ENCODE results near the gene HIPK4.
"Not testable (repeated sequence)": the region's sequence is repeated elsewhere in the genome, so short reads cannot be mapped to it uniquely, and the experiment has no call there.

Gene HIPK4, protein sequence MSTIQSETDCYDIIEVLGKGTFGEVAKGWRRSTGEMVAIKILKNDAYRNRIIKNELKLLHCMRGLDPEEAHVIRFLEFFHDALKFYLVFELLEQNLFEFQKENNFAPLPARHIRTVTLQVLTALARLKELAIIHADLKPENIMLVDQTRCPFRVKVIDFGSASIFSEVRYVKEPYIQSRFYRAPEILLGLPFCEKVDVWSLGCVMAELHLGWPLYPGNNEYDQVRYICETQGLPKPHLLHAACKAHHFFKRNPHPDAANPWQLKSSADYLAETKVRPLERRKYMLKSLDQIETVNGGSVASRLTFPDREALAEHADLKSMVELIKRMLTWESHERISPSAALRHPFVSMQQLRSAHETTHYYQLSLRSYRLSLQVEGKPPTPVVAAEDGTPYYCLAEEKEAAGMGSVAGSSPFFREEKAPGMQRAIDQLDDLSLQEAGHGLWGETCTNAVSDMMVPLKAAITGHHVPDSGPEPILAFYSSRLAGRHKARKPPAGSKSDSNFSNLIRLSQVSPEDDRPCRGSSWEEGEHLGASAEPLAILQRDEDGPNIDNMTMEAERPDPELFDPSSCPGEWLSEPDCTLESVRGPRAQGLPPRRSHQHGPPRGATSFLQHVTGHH

DNA sequence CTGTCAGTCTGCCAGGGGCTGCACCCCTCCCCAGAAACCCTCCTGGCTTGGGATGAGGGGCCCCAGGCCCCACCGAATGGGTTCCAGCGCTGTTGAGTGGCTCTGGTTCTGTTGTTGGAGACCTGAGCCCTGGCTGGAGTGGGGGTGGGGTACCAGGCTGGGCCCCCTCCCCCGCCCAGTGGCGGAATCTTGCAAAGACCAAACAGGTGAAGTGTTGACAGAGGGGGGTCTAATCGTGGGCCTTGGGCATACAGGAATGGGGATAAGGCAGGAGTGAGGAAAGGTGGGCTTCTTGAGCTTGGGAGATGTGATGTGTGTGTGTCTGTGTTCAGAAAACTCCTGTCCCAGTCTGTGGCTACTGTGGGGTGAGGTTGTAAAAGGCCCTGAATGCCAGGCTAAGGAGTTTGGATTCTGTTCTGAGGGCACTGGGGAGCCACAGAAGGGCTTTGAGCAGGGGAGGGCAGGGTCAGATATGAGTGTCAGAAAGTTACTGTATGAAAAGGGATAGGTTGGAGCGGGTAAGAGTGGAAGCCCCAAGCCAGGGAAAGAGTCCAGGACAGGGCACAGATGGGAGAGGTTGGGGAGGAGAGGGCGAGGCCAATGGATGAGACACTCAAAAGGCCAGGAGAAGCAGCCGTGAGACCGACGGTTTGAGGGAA, at the start of gene HIPK4:
Gene HIPK4, minus strand, starts transcription at position 98 of the 659 bp plus-strand sequence. CDS start 279 bp downstream, outside the sequence.
- in situ Hi-C loops (cut with MboI; ENCODE audit: low sequenced_read_pairs), result no loop called here

DNA sequence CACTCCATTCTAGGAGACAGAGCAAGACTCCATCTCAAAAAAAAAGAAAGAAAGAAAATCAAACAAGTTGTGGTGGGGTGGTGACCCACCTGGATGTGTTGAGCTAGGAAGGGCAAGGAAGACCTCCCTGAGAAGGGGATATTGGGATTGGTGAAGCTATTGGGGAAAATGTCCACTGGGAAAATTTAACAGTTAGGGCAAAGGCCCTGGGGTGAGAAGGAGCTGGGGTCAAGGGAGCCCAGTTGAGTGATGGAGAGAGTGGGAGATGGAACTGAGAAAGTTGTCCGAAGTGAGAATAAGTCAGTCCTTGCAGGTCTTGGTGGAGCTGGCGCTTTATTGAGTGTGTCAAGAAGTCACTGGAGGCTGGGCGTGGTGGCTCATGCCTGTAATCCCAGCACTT, 48.3 kb upstream of the HIPK4 start:
- in situ Hi-C loops (cut with MboI; ENCODE audit: low sequenced_read_pairs), result no loop called here

DNA sequence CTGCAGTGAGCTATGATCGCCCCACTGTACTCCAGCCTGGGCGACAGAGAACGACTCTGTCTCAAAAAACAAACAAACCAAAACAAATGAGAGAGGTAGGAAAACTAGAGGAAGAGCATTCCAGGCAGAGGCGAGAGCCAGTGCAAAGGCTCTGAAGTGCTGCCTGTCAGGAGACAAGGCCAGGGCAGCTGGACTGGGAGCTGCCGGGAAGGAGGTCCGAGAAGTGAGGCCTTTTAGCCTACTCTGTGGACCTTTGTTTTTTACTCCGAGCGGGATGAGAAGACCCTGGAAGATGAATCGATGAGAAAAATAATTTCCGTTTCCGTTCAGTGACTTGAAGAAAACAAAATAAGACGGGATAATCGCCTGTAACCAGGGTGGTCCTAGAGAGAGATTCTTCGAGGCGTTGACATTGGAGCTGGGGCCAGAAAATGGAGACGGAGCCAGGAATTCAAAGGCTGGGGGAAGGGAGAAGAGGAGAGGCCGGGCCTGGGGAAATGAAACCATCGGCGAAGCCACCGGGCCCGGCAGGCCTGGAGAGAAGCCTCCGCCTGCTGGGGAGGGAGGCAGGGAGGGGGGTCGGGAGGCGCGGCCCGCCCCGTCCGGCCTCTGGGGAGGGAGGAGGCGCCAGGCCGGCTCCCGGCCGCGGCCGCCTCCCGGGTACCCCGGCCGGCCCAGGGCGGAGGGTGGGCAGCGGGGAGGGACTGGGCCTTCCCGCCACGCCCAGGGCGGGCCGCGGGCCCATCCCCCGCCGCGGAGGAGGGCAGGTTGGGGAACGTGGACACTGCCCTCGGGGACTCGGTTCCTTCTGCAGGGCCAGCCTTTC, 43.6 kb upstream of the HIPK4 start:
- in situ Hi-C loops (cut with MboI; ENCODE audit: low sequenced_read_pairs), result no loop called here

DNA sequence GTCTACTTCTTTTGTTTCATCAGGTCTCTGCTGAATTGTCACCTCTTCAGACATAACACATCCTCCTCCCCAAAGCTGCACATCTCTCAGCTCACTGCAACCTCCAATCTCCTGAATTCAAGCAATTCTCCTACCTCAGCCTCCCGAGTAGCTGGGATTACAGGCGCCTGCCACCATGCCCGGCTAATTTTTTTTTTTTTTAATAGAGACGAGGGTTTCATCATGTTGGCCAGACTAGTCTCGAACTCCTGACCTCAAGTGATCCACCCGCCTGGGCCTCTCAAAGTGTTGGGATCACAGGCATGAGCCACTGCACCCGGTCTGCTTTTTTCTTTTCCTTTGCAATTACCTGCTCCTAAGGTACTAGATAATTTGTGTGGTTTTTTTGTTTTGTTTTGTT, 42.8 kb upstream of the HIPK4 start:
- in situ Hi-C loops (cut with MboI; ENCODE audit: low sequenced_read_pairs), result not testable (repeated sequence)

DNA sequence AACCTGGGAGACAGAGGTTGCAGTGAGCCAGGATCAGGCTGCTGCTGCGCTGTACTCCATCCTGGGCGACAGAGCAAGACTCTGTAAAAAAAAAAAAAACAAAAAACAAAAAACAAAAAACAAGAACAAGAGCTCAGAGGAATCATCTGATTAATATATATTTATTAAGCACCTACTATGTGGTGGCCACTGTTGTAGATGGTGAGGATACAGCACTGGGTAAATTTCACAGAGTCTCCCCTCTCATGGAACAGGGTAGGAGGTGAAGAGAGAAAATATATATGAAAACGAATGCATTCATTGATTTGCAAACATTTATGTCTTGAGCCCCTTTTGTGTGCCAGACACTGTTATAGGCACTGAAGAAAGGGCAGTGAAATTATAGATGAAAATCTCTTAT, 41.7 kb upstream of the HIPK4 start:
- in situ Hi-C loops (cut with MboI; ENCODE audit: low sequenced_read_pairs), result no loop called here

DNA sequence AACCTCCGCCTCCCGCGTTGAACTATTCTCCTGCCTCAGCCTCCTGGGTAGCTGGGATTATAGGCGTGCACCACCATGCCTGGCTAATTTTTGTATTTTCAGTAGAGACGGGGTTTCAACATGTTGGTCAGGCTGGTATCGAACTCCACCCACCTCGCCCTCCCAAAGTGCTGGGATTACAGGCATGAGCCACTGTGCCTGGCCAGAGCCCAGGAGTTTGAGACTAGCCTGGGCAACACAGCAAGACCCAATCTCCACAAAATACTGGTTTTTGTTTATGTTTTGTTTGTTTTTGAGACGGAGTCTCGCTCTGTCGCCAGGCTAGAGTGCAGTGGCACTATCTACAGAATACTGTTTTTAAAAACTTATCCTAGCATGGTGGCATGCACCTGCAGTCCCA, 40.3 kb upstream of the HIPK4 start:
- in situ Hi-C loops (cut with MboI; ENCODE audit: low sequenced_read_pairs), result not testable (repeated sequence)

DNA sequence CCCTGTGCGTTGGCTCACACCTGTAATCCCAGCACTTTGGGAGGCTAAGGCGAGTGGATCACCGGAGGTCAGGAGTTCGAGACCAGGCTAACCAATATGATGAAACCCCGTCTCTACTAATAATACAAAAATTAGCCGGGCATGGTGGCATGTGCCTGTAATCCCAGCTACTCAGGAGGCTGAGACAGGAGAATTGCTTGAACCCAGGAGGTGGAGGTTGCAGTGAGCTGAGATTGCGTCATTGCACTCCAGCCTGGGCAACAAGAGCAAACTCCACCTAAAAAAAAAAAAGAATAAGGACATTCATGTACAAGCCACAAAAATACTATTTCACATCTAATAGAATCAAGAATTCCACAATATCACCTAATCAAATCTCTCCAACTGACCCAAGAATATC, 38.2 kb upstream of the HIPK4 start:
- in situ Hi-C loops (cut with MboI; ENCODE audit: low sequenced_read_pairs), result not testable (repeated sequence)

DNA sequence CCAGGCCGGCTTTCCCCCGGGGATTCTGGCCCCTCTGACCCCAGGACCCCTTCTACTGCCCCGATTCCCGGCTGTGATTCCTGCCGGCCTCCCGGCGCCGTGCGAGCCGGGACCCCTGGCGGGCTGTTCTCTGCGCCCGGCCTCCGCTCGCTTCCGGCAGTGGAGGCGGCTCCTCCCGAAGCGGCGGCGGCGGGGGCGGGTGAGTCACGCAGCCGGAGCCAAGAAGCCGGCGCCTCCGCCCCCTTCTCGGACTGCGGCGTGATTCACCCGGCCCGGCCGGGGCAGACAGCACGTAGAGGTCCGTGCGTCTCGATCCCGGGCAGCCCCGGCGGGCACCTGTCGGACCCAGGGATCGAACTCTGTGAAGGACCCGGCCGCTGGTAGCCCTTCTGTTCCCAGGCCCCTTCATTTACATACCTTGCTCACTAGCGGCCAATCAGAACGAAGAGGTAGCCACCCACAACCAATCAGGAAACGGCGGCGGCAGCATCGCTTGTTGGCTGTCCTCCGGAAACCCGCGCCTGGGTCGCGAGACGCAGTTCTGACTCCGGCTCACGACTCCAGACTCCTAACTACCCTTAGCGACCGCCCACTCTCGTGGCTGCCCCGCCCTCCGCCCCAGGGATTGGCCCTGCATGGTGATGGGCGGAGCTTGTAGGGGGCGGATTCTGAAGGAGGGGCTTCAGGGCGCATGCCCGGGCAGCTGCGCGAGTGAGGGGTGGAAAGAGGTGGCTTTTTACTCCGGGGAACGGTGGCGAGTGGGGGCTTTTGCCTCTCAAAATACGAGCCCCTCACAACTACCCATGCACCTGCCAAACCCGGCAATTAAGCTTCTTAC, 35.7 kb upstream of the HIPK4 start, which contains the start of gene SERTAD1:
Gene SERTAD1, minus strand, starts transcription at position 543 of the 838 bp plus-strand sequence. CDS start 2,446 bp downstream, outside the sequence.
- in situ Hi-C loops (cut with MboI; ENCODE audit: low sequenced_read_pairs), result no loop called here

DNA sequence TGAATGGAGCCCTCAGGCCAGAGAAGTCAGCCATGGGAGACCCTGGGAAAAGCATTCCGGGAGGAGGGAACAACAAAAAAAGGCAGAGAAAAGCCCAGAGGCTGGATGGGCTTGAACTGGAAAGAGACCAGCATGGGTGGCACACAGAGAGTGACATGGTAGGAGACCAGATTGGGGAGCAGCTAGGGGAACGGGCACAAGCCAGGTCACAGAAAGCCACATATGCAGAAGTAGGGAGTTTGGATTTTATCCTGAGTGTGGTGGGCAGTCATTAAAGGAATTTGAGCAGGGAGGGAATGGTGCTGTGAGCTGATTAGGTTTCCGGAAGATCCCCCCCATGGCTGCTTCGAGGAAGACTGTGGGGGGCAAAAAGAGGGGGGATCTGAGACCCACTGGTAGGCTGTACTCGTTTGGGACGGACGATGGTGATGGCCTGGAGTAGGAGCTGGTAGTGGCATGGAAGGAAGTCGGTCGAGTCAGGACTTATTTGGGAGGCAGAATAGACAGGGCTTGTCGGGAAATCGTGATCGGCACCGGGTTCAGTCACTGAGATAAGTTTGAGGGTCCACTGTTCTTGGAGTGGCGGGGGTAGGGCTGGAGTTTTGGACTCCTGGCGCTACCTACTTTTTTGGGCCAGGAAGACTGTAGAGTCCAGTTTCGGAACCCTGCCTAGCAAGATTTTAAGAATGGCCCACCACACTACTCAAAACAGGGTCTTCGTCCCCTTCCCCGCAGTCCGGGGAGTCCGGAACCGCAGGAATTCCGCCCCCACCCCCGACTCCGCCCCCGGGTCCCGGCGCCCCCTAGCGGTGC, 34.9 kb upstream of the HIPK4 start:
- in situ Hi-C loops (cut with MboI; ENCODE audit: low sequenced_read_pairs), result no loop called here

DNA sequence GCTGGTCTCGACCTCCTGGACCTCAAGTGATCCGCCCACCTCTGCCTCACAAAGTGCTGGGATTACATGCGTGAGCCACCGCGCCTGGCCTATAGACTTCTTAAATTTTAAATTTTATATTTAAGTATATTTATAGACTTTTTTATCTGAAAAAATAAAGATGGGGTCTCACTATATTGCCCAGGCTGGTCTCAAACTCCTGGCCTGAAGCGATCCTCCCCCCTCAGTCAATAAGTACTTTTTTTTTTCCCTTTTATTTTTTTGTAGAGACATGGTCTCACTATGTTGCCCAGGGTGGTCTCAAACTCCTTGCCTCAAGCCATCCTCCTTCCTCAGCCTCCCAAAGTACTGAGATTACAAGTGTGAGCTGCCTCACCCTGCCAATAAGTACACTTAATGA, 34.0 kb upstream of the HIPK4 start:
- in situ Hi-C loops (cut with MboI; ENCODE audit: low sequenced_read_pairs), result no loop called here

DNA sequence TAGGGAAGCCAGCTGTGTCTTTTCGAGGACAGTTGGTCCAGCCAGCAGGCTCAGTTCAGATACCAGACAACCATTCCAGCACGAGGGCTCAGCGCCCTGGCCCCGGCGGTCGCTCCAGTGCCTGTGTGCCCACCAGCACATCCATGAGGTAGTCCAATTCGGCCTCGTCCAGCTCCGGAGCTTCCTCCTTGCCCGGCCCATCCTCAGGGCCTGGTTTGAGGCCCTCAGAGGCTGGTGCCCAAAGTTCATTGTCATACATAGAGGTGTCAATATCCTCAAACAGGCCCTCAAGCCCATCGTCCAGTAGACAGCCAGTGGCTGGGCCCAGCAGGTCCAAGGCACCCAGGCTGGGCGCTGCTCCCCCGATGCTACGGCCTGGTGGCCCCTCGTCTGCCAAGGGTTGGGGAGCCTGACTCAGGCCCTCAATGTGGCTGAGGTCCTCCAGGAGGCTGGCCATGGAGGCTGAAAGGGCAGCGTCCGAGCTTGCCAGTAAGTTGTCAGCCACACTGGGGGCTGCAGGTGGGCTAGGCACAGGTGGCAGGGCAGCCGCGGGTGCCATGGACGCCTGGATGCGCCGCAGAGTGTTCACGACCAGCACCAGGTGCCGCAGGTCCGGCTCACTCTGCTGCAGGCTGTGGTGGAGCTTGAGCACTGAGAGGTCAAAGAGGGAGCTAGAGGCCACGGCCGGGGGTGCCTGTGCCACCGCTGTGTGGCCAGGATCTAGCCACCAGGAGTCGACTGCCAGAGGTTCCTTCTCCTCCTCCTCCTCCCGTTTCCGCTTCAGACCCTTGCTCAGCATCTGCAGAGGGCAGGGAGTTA, 33.0 kb upstream of the HIPK4 start:
- in situ Hi-C loops (cut with MboI; ENCODE audit: low sequenced_read_pairs), result no loop called here

DNA sequence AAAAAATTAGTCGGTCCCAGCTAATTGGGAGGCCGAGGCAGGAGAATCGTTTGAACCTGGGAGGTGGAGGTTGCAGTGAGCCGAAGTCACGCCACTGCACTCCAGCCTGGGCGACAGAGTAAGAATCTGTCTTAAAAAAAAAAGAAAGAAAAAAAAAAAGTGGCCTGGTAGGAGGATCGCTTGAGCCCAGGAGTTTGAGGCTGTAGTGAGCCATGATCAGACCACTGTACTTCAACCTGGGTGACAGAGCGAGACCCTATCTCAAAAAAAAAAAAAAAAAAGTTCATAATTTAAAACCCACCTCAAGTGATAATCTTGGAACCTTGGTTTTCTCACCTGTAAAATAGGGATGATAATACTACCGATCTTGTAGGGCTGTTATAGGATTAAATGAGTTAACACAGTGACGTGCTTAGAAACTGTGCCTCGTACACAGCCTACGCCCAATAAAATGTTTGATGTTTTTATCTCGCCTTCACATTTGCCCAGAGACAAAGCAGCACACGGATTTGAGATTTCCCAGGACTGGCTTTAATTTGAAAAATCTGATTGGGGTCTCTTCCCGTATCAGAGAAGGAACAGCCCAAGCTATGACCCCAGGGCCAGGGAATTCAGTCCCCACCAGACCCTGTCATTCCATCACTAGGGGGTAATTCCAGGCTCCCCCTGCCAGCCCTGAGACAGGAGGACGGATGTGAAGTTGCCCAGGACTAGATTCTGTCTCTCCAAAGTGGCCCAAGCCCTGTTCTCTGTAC, 32.2 kb upstream of the HIPK4 start:
- in situ Hi-C loops (cut with MboI; ENCODE audit: low sequenced_read_pairs), result no loop called here

DNA sequence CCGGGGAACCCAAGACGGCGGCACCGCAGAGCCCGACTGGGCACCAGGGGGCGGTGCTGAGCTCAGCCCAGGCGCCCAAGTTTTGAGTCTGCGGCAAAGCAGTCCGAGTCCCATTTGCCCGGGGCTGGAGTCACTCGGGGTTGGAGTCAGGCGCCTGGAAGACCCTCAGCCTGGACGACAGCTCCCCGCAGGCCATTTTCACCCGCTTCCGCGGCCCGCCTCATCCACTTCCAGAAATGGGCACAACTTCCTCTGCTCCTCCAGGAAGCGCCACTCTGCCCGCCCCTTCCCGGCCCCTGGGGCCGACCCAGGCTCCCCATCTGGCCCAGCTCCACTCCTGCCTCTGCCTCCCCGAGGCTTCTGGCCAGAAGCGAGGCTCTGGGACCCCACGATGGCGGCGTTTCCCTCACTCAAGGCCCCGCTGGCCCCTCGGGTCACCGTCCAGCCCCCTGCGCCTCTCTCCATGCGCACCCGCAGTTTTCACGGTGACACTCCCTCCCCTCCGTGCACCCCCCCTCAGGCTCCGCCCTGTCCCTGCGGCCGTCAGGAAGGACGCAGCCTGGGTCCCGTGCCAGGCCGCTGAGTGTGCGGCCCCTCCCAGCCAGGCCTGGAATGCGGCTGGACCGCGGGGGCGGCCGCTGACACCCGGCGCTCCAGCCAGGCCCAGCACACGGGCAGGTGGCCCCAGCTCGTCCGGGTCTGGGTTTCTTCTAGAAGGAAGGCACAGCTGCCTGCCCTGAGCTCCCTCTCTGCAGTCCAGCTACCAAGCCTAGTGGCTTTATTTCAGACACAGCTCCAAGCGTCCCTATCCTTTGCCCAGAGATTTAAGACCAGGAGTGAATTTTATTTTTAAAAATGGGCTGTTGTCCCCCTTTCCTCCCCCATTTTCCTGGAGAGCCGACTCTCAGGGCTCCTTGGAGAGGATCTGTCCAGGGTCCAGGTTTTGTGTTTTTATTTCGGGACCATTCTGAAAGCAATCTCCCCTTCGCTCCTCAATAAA, 31.1 kb upstream of the HIPK4 start:
- in situ Hi-C loops (cut with MboI; ENCODE audit: low sequenced_read_pairs), result no loop called here

DNA sequence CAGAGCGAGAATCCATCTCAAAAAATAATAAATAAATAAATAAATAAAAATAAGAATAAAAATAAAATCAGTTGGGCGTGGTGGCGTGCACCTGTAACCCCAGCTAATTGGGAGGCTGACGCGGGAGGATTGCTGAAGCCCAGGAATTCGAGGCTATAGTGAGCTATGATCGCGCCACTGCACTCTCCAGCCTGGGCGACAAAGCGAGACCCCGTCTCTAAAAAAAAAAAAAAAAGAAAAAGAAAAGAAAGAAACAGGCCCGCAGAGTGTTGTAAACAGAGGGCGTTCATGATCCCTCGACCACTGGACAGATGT, 30.4 kb upstream of the HIPK4 start:
- in situ Hi-C loops (cut with MboI; ENCODE audit: low sequenced_read_pairs), result no loop called here

DNA sequence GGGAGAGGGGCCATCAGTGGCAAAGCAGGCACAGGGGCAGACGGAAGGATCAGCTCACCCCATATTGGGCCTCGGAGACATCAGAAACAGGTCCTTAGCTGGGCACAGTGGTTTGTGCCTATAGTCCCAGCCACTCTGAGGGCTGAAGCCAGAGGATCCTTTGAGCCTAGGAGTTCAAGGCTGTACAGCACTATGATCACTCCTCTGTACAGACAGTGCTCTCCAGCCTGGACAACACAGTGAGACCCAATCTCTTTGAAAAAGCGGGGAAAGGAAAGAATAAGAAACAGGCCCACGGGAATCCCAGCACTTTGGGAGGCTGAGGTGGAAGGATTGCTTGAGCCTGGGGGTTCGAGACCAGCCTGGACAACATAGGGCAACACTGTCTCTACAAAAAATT, 29.8 kb upstream of the HIPK4 start:
- in situ Hi-C loops (cut with MboI; ENCODE audit: low sequenced_read_pairs), result no loop called here

DNA sequence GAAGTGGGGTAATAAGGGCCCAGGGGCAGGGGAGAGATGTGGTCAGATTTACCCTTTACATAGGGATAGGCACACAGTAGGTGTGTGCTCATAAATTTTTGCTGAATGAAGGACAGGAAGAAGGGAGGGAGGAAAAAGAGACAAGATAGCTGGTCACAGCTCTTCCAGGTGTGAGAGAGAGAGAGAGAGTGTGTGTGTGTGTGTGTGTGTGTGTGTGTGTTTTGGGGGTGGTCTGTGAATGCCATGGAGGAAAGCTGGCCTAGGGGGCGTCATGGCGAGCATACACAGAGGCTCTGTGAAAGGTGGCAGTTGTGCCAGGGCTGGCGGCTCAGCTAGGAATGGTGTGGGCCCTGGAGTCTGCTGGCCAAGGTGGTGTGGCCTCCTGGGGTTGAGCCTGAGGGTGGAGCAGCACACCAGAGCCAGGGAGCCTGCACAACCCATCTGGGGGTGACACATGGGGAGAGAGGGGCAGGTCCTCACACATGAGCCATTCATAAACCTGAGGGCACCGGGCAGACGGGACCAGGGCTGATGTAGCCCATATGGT, 29.2 kb upstream of the HIPK4 start:
- in situ Hi-C loops (cut with MboI; ENCODE audit: low sequenced_read_pairs), result no loop called here

Measured in HL-60/S4 treated with retinoic acid at 250 ng/mL for 4 days and 3 days (cell line).